IMR-90 (cell line): Measurements from ENCODE around the gene NPDC1. TPM values are rescaled to one million over a fixed set of nuclear protein-coding genes. Genes with fewer than 3 reads are reported as not detected.

Source experiments
- ATAC-seq: fragments of 200-7000 bp; cut with Tn5 transposase; 2 replicates; pipeline ENCODE4 v1.9.1; 2020; ENCODE audit warnings: low read depth, mild to moderate bottlenecking, moderate library complexity
- BruUV-seq: library from RNA; stranded (reverse); fragments of 400-500 nt; replicated peaks from 2 replicates; lab custom pipeline; 2021; lab: Mats Ljungman, UMichigan
- CTCF ChIA-PET: fragments of 300-600 bp; formaldehyde crosslinking; extraction: SDS; loops from one replicate; lab custom pipeline; 2021; ENCODE audit warnings: antibody characterized with exemption; lab: Yijun Ruan, JAX
- POLR2A ChIA-PET: fragments of 300-600 bp; sonication (Branson Sonifier 250); formaldehyde crosslinking; loops from one replicate; lab custom pipeline; 2022; ENCODE audit warnings: antibody characterized with exemption; ENCODE audit not compliant: unreplicated experiment; lab: Charles Lee
- DNase-seq: peaks from one replicate; pipeline ENCODE4 v3.0.0; 2013
- H2AFZ ChIP-seq: replicated peaks from 2 replicates; pipeline ENCODE3; 2013; ENCODE audit warnings: low read length, mild to moderate bottlenecking; ENCODE audit not compliant: poor library complexity
- H2AK5ac ChIP-seq: 2 replicates; pipeline ENCODE4 v1.6.1; 2013; ENCODE audit warnings: low read depth, low read length, inconsistent platforms
- H2AK9ac ChIP-seq: replicated peaks from 2 replicates; pipeline ENCODE3; 2013; ENCODE audit warnings: mild to moderate bottlenecking, low read depth, low read length, moderate library complexity; ENCODE audit not compliant: poor library complexity
- H2BK120ac ChIP-seq: 2 replicates; pipeline ENCODE4 v1.6.1; 2013; ENCODE audit warnings: low read depth, low read length, inconsistent platforms
- H2BK15ac ChIP-seq: 3 replicates; pipeline ENCODE4 v1.6.1; 2013; ENCODE audit warnings: low read depth, low read length, inconsistent platforms
- H2BK20ac ChIP-seq: 2 replicates; pipeline ENCODE4 v1.6.1; 2013; ENCODE audit warnings: low read depth, mild to moderate bottlenecking, inconsistent platforms, low read length, moderate library complexity
- H2BK5ac ChIP-seq: 2 replicates; pipeline ENCODE4 v1.6.1; 2013; ENCODE audit warnings: mild to moderate bottlenecking, low read depth, low read length, inconsistent platforms; ENCODE audit not compliant: poor library complexity, severe bottlenecking
- H3K14ac ChIP-seq: replicated peaks from 2 replicates; pipeline ENCODE4 v1.6.1; 2013; ENCODE audit warnings: low read depth, low read length, inconsistent platforms
- H3K18ac ChIP-seq: 2 replicates; pipeline ENCODE4 v1.6.1; 2013; ENCODE audit warnings: low read depth, low read length, control low read depth
- H3K23ac ChIP-seq: 2 replicates; pipeline ENCODE4 v1.6.1; 2013; ENCODE audit warnings: low read depth, low read length, inconsistent platforms
- H3K27ac ChIP-seq: 2 replicates; pipeline ENCODE4 v1.5.1; 2013; ENCODE audit warnings: mild to moderate bottlenecking, control low read depth, low read length; ENCODE audit not compliant: insufficient read depth
- H3K27me3 ChIP-seq: 2 replicates; pipeline ENCODE4 v1.6.1; 2013; ENCODE audit warnings: low read length; ENCODE audit not compliant: control insufficient read depth, insufficient read depth
- H3K36me3 ChIP-seq: 2 replicates; pipeline ENCODE4 v1.6.1; 2013; ENCODE audit warnings: low read length, mixed read lengths; ENCODE audit not compliant: control insufficient read depth, insufficient read depth
- H3K4ac ChIP-seq: 2 replicates; pipeline ENCODE4 v1.6.1; 2013; ENCODE audit warnings: low read depth, low read length, inconsistent platforms
- H3K4me1 ChIP-seq: 2 replicates; pipeline ENCODE4 v1.6.1; 2013; ENCODE audit warnings: low read length, mixed read lengths; ENCODE audit not compliant: control insufficient read depth, insufficient read depth
- H3K4me2 ChIP-seq: 2 replicates; pipeline ENCODE4 v1.6.1; 2013; ENCODE audit warnings: low read depth, mild to moderate bottlenecking, control low read depth, low read length, moderate library complexity
- H3K4me3 ChIP-seq: 2 replicates; pipeline ENCODE4 v1.5.1; 2013; ENCODE audit warnings: low read depth, mild to moderate bottlenecking, control low read depth, low read length, moderate library complexity; ENCODE audit not compliant: insufficient read depth
- H3K56ac ChIP-seq: 2 replicates; pipeline ENCODE4 v1.6.1; 2013; ENCODE audit warnings: low read length, inconsistent platforms; ENCODE audit not compliant: insufficient read depth; ENCODE audit errors: extremely low read depth
- H3K79me1 ChIP-seq, 2 experiments: 2 replicates each; pipeline ENCODE4 v1.6.1; 2013; ENCODE audit warnings: low read length in 2 of 2, inconsistent platforms in 1 of 2, low read depth in 1 of 2
- H3K9ac ChIP-seq: 2 replicates; pipeline ENCODE4 v1.6.1; 2013; ENCODE audit warnings: low read depth, low read length, control low read depth
- H3K9me1 ChIP-seq: 2 replicates; pipeline ENCODE4 v1.6.1; 2013; ENCODE audit warnings: low read length, inconsistent platforms; ENCODE audit not compliant: insufficient read depth
- H3K9me3 ChIP-seq: 2 replicates; pipeline ENCODE4 v1.6.1; 2013; ENCODE audit warnings: low read length; ENCODE audit not compliant: control insufficient read depth, insufficient read depth
- H4K20me1 ChIP-seq: 2 replicates; pipeline ENCODE4 v1.6.1; 2013; ENCODE audit warnings: low read length, inconsistent platforms; ENCODE audit not compliant: insufficient read depth
- H4K5ac ChIP-seq: 2 replicates; pipeline ENCODE4 v1.6.1; 2013; ENCODE audit warnings: mild to moderate bottlenecking, low read depth, low read length, control low read depth
- H4K8ac ChIP-seq, 2 experiments: 2 replicates each; pipeline ENCODE4 v1.6.1; 2013; ENCODE audit warnings: low read depth in 2 of 2, low read length in 2 of 2, control low read depth in 1 of 2, inconsistent platforms in 1 of 2
- H4K91ac ChIP-seq: 2 replicates; pipeline ENCODE4 v1.6.1; 2013; ENCODE audit warnings: low read depth, low read length, inconsistent platforms; ENCODE audit not compliant: insufficient read depth
- BHLHE40 ChIP-seq: fragments of 150-350 bp; IDR thresholded peaks from 2 replicates; pipeline ENCODE4 v1.6.1; 2016; ENCODE audit warnings: mild to moderate bottlenecking, low read depth, low read length
- CEBPB ChIP-seq: IDR thresholded peaks from 2 replicates; pipeline ENCODE4 v1.6.1; 2012; ENCODE audit warnings: low read depth, low read length, improper control_type of control experiment
- CHD1 ChIP-seq: IDR thresholded peaks from 2 replicates; pipeline ENCODE4 v1.6.1; 2012; ENCODE audit warnings: low read depth, low read length, improper control_type of control experiment
- CTCF ChIP-seq: conservative IDR thresholded peaks from 2 replicates; pipeline ENCODE4 v1.5.1; 2012; ENCODE audit warnings: mild to moderate bottlenecking, low read depth, low read length, improper control_type of control experiment
- ELK1 ChIP-seq: fragments of 150-350 bp; IDR thresholded peaks from 2 replicates; pipeline ENCODE4 v1.6.1; 2016; ENCODE audit warnings: low read depth, mild to moderate bottlenecking, low read length, moderate library complexity, borderline replicate concordance
- FOS ChIP-seq: fragments of 150-350 bp; IDR thresholded peaks from 2 replicates; pipeline ENCODE4 v1.6.1; 2016; ENCODE audit warnings: low read depth, low read length
- MAFK ChIP-seq: IDR thresholded peaks from 2 replicates; pipeline ENCODE4 v1.6.1; 2012; ENCODE audit warnings: low read depth, low read length, improper control_type of control experiment
- MAZ ChIP-seq: IDR thresholded peaks from 2 replicates; pipeline ENCODE4 v1.6.1; 2012; ENCODE audit warnings: low read depth, mild to moderate bottlenecking, low read length, improper control_type of control experiment, moderate library complexity, borderline replicate concordance
- MXI1 ChIP-seq: IDR thresholded peaks from 2 replicates; pipeline ENCODE4 v1.6.1; 2012; ENCODE audit warnings: low read depth, mild to moderate bottlenecking, low read length, moderate library complexity, borderline replicate concordance
- NFE2L2 ChIP-seq: fragments of 150-350 bp; IDR thresholded peaks from 2 replicates; pipeline ENCODE4 v1.6.1; 2016; ENCODE audit warnings: low read depth, mild to moderate bottlenecking, low read length
- POLR2A ChIP-seq: IDR thresholded peaks from 2 replicates; pipeline ENCODE4 v1.6.1; 2012; ENCODE audit warnings: mild to moderate bottlenecking, low read depth, low read length
- RAD21 ChIP-seq: IDR thresholded peaks from 2 replicates; pipeline ENCODE4 v1.6.1; 2012; ENCODE audit warnings: low read length, improper control_type of control experiment
- RCOR1 ChIP-seq: IDR thresholded peaks from 2 replicates; pipeline ENCODE4 v1.6.1; 2012; ENCODE audit warnings: mild to moderate bottlenecking, low read length, improper control_type of control experiment; ENCODE audit not compliant: insufficient replicate concordance
- RFX5 ChIP-seq: IDR thresholded peaks from 2 replicates; pipeline ENCODE4 v1.8.0; 2012; ENCODE audit warnings: low read depth, mild to moderate bottlenecking, low read length, moderate library complexity
- SMC3 ChIP-seq: fragments of 150-350 bp; IDR thresholded peaks from 2 replicates; pipeline ENCODE4 v1.6.1; 2016; ENCODE audit warnings: low read depth, mild to moderate bottlenecking, antibody characterized with exemption, low read length, moderate library complexity
- USF2 ChIP-seq: fragments of 150-350 bp; IDR thresholded peaks from 2 replicates; pipeline ENCODE4 v1.6.1; 2017; ENCODE audit warnings: mild to moderate bottlenecking, antibody characterized with exemption, low read length, low read depth
- WGBS, 2 experiments: methylation state at CpG; one replicate each; pipeline versions ENCODE4 v1.1.5 to v1.1.7; 2013; ENCODE audit warnings: missing lambda C conversion rate in 2 of 2; ENCODE audit not compliant: insufficient read length in 1 of 2; ENCODE audit errors: extremely low coverage in 2 of 2; 5-methylcytosine and 5-hydroxymethylcytosine counted together
- dilution Hi-C: fragments of 300-500 bp; cut with HindIII; formaldehyde crosslinking; loops from one replicate; pipeline ENCODE4 v1.14.3; 2018; ENCODE audit warnings: low sequenced_read_pairs; ENCODE audit not compliant: unreplicated experiment
- in situ Hi-C: fragments of 300-500 bp; cut with MboI; formaldehyde crosslinking; loops from 3 replicates; pipeline ENCODE4 v1.14.3; 2019; ENCODE audit warnings: low sequenced_read_pairs, inconsistent platforms, mixed read lengths
- intact Hi-C: fragments of 100-400 bp; cut with micrococcal nuclease; formaldehyde crosslinking; loops from 2 replicates; pipeline ENCODE4 v1.10.0; 2022
- polyA plus RNA-seq, 3 experiments: library from polyadenylated mRNA; depleted of rRNA; stranded (reverse); fragments of >200 nt; gene quantifications; 2 replicates each; pipeline ENCODE4 v1.2.3, GENCODE V29; 2012; ENCODE audit warnings: low replicate concordance in 1 of 3
- total RNA-seq: library from RNA; depleted of rRNA; stranded (reverse); fragments of >200 nt; gene quantifications from 2 replicates; pipeline ENCODE4 v1.2.3, GENCODE V29; 2012

The NPDC1 gene
- total and polyA plus RNA-seq, 2 of the 4 experiments (the other 2 are of a cell fraction) = 2.7 to 58.1 TPM

DNA sequence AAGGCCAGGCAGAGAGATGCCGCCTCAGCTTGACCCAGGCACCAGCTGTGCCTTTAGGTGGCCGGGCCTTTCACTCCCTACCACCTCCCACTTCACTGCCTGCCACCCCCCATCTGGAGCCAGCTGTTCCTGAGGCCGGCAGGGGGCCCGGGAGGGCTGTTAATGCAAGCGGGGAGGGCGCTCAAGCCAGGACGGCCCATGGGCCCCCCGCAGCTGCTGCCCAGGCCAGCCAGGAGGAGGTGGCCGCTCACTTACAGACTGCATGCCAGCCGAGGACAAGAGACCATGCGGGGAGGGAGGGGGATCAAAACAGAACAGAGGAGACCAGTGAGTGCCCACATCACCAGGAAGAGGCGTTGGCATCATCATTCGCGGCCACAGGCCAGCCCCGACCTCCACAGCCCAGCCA is 22.4 kb downstream of the NPDC1 start:
- in situ Hi-C loops = no loop called here
- Histone ChIP-seq H2BK20ac (no peak overlapping the region), H3K23ac (no peak overlapping the region), H3K36me3 (peaks cover 2% of the 10 kb centered on the region; the same call in 1 of the 2 replicates), H3K4me2 (no peak overlapping the region), H4K8ac (no peak overlapping the region), H2BK5ac (no peak overlapping the region), H3K18ac (no peak overlapping the region), H3K4me1 (peaks cover 5% of the 10 kb centered on the region), H3K9me3 (no peaks in the 10 kb centered on the region), H3K79me1 (peaks cover 0 to 7% of the 10 kb centered on the region in 2 experiments; a peak in 2 of 4 replicates), H3K4ac (no peak overlapping the region), H3K27ac (no peak overlapping the region), H4K91ac (no peak overlapping the region), H3K27me3 (no peaks in the 10 kb centered on the region), H2AK5ac (no peak overlapping the region), H4K20me1 (no peaks in the 10 kb centered on the region; the same call in 1 of the 2 replicates), H3K9me1 (peaks cover 4% of the 10 kb centered on the region; the same call in 1 of the 2 replicates), H3K4me3 (no peak overlapping the region), H2BK15ac (no peak overlapping the region), H3K9ac (no peak overlapping the region), H3K56ac (no peak overlapping the region), H3K14ac (no peak overlapping the region), H2AFZ (no peak overlapping the region), H2AK9ac (no peak overlapping the region), H2BK120ac (no peak overlapping the region), H4K5ac (no peak overlapping the region)
- TF ChIP-seq CTCF (no peak), NFE2L2 (no peak), RFX5 (no peak), CHD1 (no peak), RCOR1 (no peak), RAD21 (no peak), MAFK (no peak), ELK1 (no peak), POLR2A (no peak), SMC3 (no peak), FOS (no peak), MXI1 (no peak), USF2 (no peak), MAZ (no peak), BHLHE40 (no peak), CEBPB (no peak)
- POLR2A ChIA-PET = no interaction called here
- intact Hi-C loops = no loop called here
- dilution Hi-C loops = no loop called here
- WGBS, 2 experiments = 71% methylated on average over 10 of the region's 15 CpGs; no CpG with 5 or more reads in 1 of the 2 experiments
- BruUV-seq = no TSS peak
- CTCF ChIA-PET = no interaction called here
- DNase-seq (no peak), ATAC-seq (no peak)
